Activated naive CD8-positive, alpha-beta T cell treated with anti-CD3 and anti-CD28 coated beads for 36 hours (primary cell): Measurements from ENCODE around the gene ACP1. TPM values are rescaled to one million over a fixed set of nuclear protein-coding genes. Genes with fewer than 3 reads are reported as not detected.
A peak's percentile ranks its signal among the peaks of the same experiment; 100 is the strongest.

Experiments
- DNase-seq: peaks from one replicate; pipeline ENCODE4 v3.0.0; 2021
- H3K27ac Mint-ChIP-seq: one replicate; pipeline ENCODE4 v1.8.0; 2022; ENCODE audit warnings: mild to moderate bottlenecking, moderate library complexity, mixed read lengths
- H3K27me3 Mint-ChIP-seq: one replicate; pipeline ENCODE4 v1.8.0; 2022; ENCODE audit warnings: mild to moderate bottlenecking, mixed read lengths
- H3K36me3 Mint-ChIP-seq: one replicate; pipeline ENCODE4 v1.8.0; 2021; ENCODE audit warnings: mild to moderate bottlenecking, mixed read lengths
- H3K4me1 Mint-ChIP-seq: one replicate; pipeline ENCODE4 v1.8.0; 2021; ENCODE audit warnings: mixed read lengths
- H3K4me3 Mint-ChIP-seq: one replicate; pipeline ENCODE4 v1.8.0; 2022; ENCODE audit warnings: mild to moderate bottlenecking, moderate library complexity, mixed read lengths
- H3K9me3 Mint-ChIP-seq: one replicate; pipeline ENCODE4 v1.8.0; 2022; ENCODE audit warnings: mixed read lengths
- total RNA-seq, 2 experiments: library from RNA; stranded (reverse); gene quantifications; one replicate each; pipeline ENCODE4 v1.2.3, GENCODE V29; 2021

Gene ACP1
- 100 to 1,000 TPM; 170 to 172 TPM for total RNA-seq

DNA sequence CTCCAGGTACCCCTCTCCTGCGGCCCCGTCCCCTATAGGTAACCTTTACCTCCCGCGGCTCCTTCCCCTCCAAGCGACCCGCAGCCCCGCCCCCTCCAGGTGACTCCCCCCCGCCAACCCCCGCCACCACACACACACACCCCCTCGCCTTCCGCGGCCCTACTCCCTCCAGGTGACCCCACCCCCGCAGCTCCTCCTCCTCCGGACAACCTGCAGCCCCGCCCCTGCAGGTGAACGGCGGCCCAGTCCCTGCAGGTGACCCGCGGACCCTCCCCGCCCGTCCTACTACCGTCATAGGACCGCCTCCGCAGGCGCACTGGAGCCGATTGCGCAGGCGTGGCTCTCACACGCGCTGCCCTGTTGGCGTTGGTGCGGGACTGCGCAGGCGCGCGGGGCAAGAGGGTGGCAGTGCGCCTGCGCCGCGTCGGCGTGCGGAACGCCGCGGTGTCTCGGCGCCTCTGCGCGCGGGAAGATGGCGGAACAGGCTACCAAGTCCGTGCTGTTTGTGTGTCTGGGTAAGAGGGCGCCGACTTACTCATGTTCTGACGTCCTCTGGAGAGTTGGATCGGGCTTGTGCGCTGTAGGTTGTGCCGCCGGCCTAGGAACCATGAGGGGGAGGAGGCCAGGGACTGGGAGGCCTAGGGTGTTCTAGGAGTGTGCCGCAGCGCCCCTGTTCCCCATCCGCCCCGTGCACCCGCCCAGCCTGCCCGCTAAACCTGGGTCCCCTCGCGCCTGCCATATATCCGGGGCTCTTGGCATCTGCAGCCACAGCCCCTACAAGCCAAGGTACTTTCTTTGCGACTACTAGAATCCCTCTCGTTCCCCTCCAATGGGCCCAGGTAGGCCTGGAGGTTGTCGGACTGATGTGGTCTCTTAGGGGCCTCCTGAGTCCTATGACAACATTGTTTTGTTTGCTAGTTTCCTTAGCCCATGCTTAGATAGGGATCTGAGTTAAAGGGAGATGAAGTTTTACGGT lies at the start of gene ACP1:
TSS of gene ACP1 (plus strand) at position 455 of the 976 bp plus-strand sequence. CDS start at position 473, 18 bp downstream.
- Mint-ChIP-seq H3K4me1 (peaks cover 38% of the 10 kb centered on the region), H3K4me3 (peak within 1 kb of the TSS; percentile 91), H3K27me3 (no peaks in the 10 kb centered on the region), H3K9me3 (no peaks in the 10 kb centered on the region), H3K27ac (peak within 1 kb of the TSS; percentile 97), H3K36me3 (peaks cover 24% of the 10 kb centered on the region)
- peak; percentile 97 for DNase-seq

DNA sequence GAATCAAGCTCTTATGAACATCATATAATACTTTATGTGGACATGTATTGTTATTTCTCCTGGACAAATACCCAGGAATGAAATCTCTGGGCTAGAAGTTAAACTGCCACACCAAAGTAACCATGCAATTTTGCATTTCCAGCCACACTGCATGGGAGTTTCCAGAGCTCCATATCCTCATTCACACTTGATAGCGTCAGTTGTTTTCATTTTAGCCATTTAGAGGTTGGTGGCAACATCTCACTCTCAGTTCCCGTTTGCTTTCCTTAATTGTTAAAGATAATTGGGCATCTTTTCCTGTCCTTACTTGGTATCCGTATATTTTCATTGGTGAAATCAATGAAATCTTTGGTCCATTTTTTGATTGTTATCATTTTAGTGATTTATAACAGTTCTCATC lies 48.7 kb upstream of the ACP1 start:
- Mint-ChIP-seq H3K27ac (no peak overlapping the region), H3K4me1 (peaks cover 4% of the 10 kb centered on the region), H3K4me3 (no peak overlapping the region), H3K9me3 (no peaks in the 10 kb centered on the region), H3K36me3 (peaks cover 6% of the 10 kb centered on the region), H3K27me3 (peaks cover 6% of the 10 kb centered on the region)
- no peak for DNase-seq

DNA sequence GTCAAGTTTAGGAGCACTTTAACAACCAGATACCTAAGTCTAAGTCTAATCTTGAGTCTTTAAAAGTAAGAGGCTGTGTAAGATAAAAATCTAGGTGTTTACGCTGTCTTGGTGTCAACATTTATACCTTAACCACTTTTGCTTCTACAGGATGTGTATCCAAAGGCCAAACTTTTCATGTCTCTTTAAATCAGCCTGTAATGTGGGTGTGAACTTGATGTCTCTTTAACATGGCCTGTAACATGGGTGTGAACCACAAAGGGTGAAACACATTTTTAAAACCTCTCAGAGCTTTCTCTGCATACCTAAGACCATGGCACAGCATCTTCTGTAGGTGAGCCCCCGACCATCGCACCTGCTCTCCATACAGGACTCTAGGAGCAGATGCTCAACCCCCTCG lies 41.3 kb upstream of the ACP1 start:
- Mint-ChIP-seq H3K4me3 (no peak overlapping the region), H3K4me1 (peaks cover 4% of the 10 kb centered on the region), H3K27ac (no peak overlapping the region)

DNA sequence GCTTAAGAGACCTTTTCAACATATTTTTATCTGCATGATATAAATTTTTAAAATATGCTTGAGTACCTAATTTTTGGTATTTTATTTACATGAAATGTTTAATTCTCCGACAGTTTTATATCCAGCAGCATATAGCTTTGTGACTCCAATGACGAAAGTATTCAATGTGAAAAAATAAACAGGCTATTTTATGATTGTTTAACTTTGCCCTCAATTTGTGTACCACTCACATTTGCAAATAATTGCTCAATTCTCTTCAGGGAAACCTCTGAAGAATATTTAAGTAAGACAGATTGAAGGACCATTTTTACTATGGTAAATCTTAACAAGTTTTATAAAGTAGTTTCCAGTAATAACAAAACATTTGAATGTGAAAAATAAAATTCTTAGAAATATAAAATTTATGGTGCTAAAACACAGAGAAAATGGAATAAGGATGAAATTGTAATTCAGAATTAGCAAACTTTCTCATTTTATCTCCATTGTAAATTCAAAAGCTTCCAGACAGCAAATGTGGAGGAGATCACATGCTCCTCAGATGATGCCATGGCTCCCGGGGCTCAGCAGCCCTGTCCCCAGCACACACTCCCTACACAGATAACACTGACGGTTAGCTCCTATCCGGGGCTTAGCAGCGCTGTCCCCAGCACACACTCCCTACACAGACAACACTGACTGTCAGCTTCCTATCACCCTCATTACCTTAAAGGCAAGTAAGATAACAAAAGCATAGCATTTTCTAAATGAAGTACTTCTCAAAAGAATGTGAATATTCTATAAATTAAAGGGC lies 40.6 kb upstream of the ACP1 start:
- Mint-ChIP-seq H3K36me3 (peaks cover 9% of the 10 kb centered on the region), H3K27me3 (no peaks in the 10 kb centered on the region), H3K9me3 (no peaks in the 10 kb centered on the region), H3K27ac (no peak overlapping the region), H3K4me3 (no peak overlapping the region), H3K4me1 (peaks cover 4% of the 10 kb centered on the region)
- DNase-seq, result no peak

More for the DNA sequence above, 41.3 kb upstream of the ACP1 start:
- no peak for DNase-seq
- Mint-ChIP-seq H3K36me3 (peaks cover 9% of the 10 kb centered on the region), H3K27me3 (no peaks in the 10 kb centered on the region), H3K9me3 (no peaks in the 10 kb centered on the region)

DNA sequence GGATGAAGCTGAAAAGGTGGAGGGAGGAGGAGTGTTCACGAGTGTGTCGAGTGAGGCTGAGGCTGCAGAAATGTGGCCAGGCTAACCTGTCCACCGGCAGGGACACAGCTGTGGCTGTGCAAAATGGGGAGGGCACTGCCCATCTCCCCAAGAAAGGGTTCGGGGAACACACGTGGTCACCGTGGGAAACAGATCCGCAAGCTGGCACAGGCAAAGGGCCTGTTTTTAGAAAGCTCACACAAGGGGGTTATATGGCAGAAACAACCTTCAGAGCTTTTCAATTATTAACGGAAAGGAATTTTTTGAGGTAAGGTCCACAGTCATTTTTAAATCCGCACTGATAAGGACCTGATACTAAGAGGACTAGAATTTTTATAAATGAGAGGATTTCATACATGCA lies 36.6 kb upstream of the ACP1 start:
- Mint-ChIP-seq H3K27me3 (no peaks in the 10 kb centered on the region), H3K9me3 (no peaks in the 10 kb centered on the region), H3K36me3 (peaks cover 9% of the 10 kb centered on the region), H3K27ac (no peak overlapping the region), H3K4me3 (no peak overlapping the region), H3K4me1 (no peaks in the 10 kb centered on the region)
- DNase-seq, result no peak

DNA sequence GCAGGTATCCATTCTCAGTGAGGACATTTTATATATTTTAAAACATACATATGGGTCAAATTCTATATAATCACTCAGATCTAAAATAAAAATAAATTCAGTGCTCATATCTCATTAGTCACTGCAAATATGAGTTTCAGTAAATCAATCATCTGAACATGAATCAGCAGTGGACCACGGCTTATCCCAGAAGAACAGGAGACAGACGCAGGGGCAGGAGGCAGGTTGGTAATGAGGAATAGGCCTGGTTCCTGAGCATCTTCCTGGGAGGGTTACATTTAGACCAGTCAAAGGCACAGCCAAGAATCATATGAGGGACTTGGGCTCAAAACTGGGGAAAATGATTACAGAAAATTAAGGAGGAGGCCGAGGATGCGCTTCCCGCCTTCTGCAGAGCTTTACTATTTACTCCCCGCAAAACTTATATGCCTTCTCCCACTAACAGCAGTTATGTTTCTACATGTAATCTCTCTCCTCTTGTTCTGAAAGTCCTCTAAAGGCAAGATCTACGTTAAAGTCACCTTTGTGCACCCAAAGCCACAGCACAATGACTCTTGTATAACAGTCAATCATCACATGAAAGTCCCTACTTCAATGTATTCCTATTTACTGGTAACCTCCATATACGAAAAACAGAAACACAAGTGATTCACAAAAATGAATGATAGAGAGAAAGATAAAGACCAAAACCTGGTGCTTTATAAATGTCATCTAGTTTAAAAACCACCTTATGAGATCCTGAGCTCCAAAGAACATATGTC lies 36.0 kb upstream of the ACP1 start:
- Mint-ChIP-seq H3K4me1 (no peaks in the 10 kb centered on the region), H3K4me3 (no peak overlapping the region), H3K36me3 (peaks cover 9% of the 10 kb centered on the region), H3K27me3 (no peaks in the 10 kb centered on the region), H3K27ac (no peak overlapping the region), H3K9me3 (no peaks in the 10 kb centered on the region)
- DNase-seq, result no peak

DNA sequence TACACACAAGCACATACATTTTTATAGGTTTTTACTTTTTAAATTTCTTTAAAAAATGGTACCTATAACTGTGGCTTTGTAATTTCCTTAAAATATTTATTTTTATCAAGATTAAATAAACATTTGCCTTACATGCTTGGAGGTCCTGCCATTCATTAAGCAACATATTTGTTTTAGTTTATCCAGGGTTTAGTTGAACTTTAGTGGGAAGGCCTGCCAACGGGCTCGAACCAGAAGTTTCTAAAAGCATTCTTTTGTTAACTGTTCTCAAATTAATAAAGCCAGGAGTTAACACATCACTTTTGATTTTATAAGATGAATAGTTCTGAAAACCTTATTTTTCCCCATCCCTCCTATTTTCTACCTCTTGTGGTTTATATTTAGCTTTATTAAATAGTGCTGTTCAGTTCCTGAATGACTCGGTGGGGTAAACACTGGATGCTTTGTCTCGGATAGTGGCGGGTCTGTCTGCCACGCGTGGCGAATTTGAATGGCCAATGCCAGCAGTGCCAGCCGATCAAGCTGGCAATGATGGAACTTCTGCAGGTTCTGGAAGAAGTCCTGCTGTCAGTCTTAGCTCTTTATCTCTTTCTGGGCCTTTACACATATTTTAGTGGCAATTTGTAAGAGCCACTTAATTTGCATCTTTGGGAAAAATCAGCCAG lies 33.1 kb upstream of the ACP1 start:
- no peak overlapping the region for H3K27ac Mint-ChIP-seq
- H3K4me1 Mint-ChIP-seq, result no peaks in the 10 kb centered on the region
- peaks cover 4% of the 10 kb centered on the region for H3K36me3 Mint-ChIP-seq
- no peaks in the 10 kb centered on the region for H3K9me3 Mint-ChIP-seq
- no peak overlapping the region for H3K4me3 Mint-ChIP-seq
- H3K27me3 Mint-ChIP-seq, result no peaks in the 10 kb centered on the region
- no peak for DNase-seq

DNA sequence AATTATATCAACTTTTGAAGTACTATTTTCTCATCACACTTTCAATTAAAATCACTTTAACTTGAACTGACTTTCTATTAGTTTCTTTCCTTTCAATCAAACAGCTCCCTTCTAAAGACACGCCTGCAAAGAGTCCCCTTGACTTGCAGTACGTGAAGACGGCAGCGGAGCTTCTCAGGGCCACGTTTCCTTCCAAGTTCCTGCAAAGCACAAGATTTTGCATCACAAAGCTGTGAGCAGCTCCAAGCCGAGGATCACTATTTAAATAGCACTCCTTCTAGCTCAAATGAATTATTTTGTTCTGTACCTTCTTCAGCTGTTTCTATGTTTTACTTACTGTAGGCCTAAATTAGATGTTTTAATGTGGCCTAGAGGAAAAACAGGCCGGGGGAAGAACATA lies 31.7 kb upstream of the ACP1 start:
- Mint-ChIP-seq H3K27ac (no peak overlapping the region), H3K9me3 (no peaks in the 10 kb centered on the region), H3K36me3 (no peaks in the 10 kb centered on the region), H3K4me3 (no peak overlapping the region), H3K27me3 (no peaks in the 10 kb centered on the region), H3K4me1 (peaks cover 2% of the 10 kb centered on the region)
- no peak for DNase-seq

DNA sequence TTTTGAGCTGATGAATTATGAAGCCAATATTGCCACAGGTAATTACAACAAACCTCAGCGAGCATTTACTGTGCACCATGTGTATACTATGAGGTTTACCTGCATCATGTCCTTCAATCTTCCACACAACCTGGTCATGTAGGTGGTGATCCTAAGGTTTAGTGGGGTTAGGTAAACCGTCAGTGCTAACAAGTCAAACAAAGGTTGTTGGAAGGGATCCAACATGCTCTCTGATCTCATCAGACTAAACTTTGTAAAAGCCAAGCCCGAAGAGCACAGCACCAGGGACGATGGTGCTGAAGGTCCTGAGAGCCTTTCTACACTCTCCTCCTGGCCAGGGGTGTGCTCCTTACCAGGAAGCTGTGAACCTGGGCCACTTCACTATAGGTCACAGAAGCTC lies 30.3 kb upstream of the ACP1 start:
- Mint-ChIP-seq H3K36me3 (no peaks in the 10 kb centered on the region), H3K4me3 (no peak overlapping the region), H3K27ac (no peak overlapping the region)

DNA sequence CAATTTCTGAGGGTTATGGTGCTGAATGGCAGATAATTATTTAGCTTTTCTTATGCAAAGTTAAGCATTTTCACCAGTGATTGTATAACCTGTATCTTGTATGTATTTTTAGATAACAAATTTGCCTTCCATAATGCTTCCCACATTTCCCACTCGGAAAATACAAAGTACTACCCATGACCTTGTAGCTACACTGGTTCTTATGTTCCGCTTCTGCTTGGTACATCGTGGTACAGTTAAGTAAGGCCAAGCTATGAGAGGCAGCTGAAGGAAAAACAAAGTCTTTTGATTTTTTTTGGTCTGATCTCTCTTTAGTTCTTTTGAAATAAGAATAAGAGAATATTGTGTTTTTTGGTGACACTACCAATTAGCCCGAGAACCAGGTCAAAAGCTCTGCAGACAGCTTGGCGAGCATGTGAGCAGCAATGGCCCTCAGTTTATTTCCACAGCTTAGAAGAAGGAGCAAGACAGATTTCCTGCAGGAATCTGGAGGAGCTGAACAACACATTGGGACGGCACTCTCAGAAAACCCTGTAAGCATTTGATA lies 27.7 kb upstream of the ACP1 start:
- Mint-ChIP-seq H3K36me3 (peaks cover 9% of the 10 kb centered on the region), H3K4me3 (no peak overlapping the region), H3K27me3 (no peaks in the 10 kb centered on the region), H3K27ac (no peak overlapping the region), H3K4me1 (peaks cover 6% of the 10 kb centered on the region), H3K9me3 (peaks cover 1% of the 10 kb centered on the region)
- DNase-seq, result no peak

More for the DNA sequence above, 30.3 kb upstream of the ACP1 start:
- no peaks in the 10 kb centered on the region for H3K27me3 Mint-ChIP-seq
- no peaks in the 10 kb centered on the region for H3K9me3 Mint-ChIP-seq
- DNase-seq, result no peak
- peaks cover 6% of the 10 kb centered on the region for H3K4me1 Mint-ChIP-seq

DNA sequence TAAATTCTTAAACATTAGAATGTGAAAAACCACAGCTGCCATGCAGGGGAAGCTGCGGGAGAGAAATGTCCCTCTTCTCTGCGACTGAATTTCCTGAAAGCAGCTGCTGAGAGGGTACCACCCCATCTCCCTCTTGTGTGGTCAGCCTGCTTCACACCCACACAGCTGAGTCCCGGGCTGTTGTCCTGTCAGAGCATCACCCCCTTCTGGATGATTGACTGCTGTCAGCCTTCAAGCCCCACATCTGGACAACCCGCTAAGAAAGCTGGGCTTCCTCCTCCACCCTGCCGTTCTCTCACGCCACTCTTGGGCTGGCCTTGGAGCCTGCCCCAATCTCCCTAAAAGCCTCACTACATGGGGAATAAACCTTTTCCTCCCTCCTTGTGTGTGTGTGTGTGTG lies 26.9 kb upstream of the ACP1 start:
- no peak overlapping the region for H3K4me3 Mint-ChIP-seq
- H3K27ac Mint-ChIP-seq, result no peak overlapping the region
- no peak for DNase-seq

DNA sequence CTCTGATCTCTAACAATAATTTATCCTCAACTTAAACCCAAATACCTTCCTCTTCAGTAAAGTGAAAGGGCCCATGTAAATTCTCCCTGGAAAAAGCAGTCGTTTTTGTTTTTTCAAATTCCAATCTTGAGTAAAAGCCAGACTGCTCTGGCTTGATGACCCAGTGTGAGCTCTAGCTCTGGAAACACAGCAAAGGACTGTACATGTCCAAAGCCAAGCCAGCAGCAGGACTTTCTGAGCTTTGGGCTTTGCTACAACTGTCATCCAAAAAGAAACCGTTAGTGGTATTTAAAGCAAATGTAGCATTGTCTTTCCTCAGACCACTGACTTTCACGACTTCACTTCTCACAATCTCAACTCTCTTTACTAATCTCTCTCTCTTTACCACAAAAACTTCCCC lies 26.3 kb upstream of the ACP1 start:
- no peak overlapping the region for H3K4me3 Mint-ChIP-seq

More for the DNA sequence above, 26.9 kb upstream of the ACP1 start:
- Mint-ChIP-seq H3K9me3 (peaks cover 6% of the 10 kb centered on the region), H3K27me3 (no peaks in the 10 kb centered on the region), H3K4me1 (peaks cover 6% of the 10 kb centered on the region), H3K36me3 (peaks cover 15% of the 10 kb centered on the region)

DNA sequence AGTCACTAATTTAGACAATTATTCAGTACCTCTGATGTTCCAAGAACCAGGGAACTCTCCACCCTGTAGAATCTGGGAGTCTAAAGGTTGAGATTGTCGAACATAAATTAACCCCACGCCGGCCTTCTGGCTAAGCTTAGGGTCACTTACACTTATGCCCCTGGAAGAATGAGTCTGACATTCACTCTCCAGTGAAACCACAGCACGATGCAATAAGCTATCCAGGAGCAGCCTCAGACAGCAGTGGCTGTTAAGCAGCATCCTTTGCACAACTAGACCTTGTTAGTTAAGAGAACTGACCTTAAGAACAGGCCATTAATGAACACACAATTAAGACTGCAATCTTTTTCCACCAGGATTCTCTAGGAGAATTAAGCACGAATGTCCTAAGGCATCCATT lies 25.9 kb upstream of the ACP1 start:
- Mint-ChIP-seq H3K27me3 (no peaks in the 10 kb centered on the region), H3K4me1 (peaks cover 6% of the 10 kb centered on the region)
- DNase-seq, result no peak

More for the DNA sequence above, 26.3 kb upstream of the ACP1 start:
- no peak for DNase-seq
- Mint-ChIP-seq H3K4me1 (peaks cover 6% of the 10 kb centered on the region), H3K36me3 (peaks cover 21% of the 10 kb centered on the region), H3K27me3 (no peaks in the 10 kb centered on the region), H3K27ac (no peak overlapping the region), H3K9me3 (peaks cover 6% of the 10 kb centered on the region)

DNA sequence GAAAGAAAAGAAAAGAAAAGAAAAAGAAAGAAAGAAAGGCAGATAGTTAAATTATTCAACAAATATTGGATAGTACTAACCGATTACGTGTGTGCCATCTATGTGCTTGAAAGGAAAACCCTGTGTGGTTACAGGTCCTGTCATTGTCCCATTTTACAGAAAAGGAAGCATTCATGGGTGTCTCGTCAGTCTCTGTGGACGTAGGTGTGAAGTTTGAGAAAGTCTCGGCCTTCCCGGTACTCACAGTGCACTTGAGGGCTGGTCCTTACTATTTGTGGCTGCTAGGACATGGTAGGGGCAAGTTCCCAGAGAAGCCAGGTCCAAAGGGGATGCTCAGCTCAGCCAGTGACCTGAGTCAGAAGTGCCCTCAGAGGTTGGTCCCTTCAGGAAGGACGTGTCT lies 20.2 kb upstream of the ACP1 start:
- peaks cover 6% of the 10 kb centered on the region for H3K9me3 Mint-ChIP-seq
- H3K36me3 Mint-ChIP-seq, result peaks cover 31% of the 10 kb centered on the region
- H3K4me1 Mint-ChIP-seq, result peaks cover 7% of the 10 kb centered on the region
- DNase-seq, result no peak
- H3K27ac Mint-ChIP-seq, result no peak overlapping the region
- H3K4me3 Mint-ChIP-seq, result no peak overlapping the region
- H3K27me3 Mint-ChIP-seq, result no peaks in the 10 kb centered on the region

More for the DNA sequence above, 25.9 kb upstream of the ACP1 start:
- H3K36me3 Mint-ChIP-seq, result peaks cover 25% of the 10 kb centered on the region
- peaks cover 6% of the 10 kb centered on the region for H3K9me3 Mint-ChIP-seq
- no peak overlapping the region for H3K27ac Mint-ChIP-seq
- H3K4me3 Mint-ChIP-seq, result no peak overlapping the region
